Psoas muscle (tissue), 8 donors: ENCODE results near the gene SCN7A. TPM values are rescaled to one million over a fixed set of nuclear protein-coding genes. Genes with fewer than 3 reads are reported as not detected.

Experiments used
- ATAC-seq, 4 donors: fragments of 200-7000 bp; cut with Tn5 transposase; one replicate each; pipeline ENCODE4 v1.9.1; 2020; ENCODE audit warnings: moderate library complexity in 3 of 4, mild to moderate bottlenecking in 2 of 4
- DNase-seq, 2 donors: peaks; one replicate each; pipeline ENCODE4 v3.0.0-alpha.2; 2020
- H3K27ac ChIP-seq: fragments of 200-600 bp; one replicate; pipeline ENCODE4 v1.8.0; 2022
- H3K27me3 ChIP-seq, 3 donors: fragments of 200-600 bp in 1 of 3; one replicate each; pipeline versions ENCODE4 v1.6.1 to v1.8.0; 2013 to 2022; ENCODE audit warnings: low read length in 2 of 3, mild to moderate bottlenecking in 2 of 3, moderate library complexity in 1 of 3; ENCODE audit not compliant: insufficient read depth in 3 of 3
- H3K36me3 ChIP-seq, 2 donors: fragments of 200-600 bp in 1 of 2; one replicate each; pipeline versions ENCODE4 v1.6.1 to v1.8.0; 2013 to 2022; ENCODE audit warnings: low read depth in 1 of 2, mild to moderate bottlenecking in 1 of 2, moderate library complexity in 1 of 2; ENCODE audit not compliant: insufficient read depth in 1 of 2
- H3K4me1 ChIP-seq: fragments of 200-600 bp; one replicate; pipeline ENCODE4 v1.8.0; 2022
- H3K4me3 ChIP-seq: fragments of 200-600 bp; one replicate; pipeline ENCODE4 v1.8.0; 2022; ENCODE audit warnings: mild to moderate bottlenecking
- H3K9me3 ChIP-seq: fragments of 200-600 bp; one replicate; pipeline ENCODE4 v1.8.0; 2022
- WGBS, 3 donors: extraction: QIAGEN DNeasy Blood & Tissue Kit; methylation state at CpG; one replicate each; pipeline versions ENCODE4 v1.1.6 to v1.1.7; 2013; 5-methylcytosine and 5-hydroxymethylcytosine counted together
- intact Hi-C, 2 donors: fragments of 100-400 bp; cut with DNase I; formaldehyde crosslinking; loops; one replicate each; pipeline versions ENCODE4 v1.11.0 to v1.14.2; 2022
- polyA plus RNA-seq, 3 donors: library from polyadenylated mRNA; stranded (reverse); fragments of 200-250 nt; gene quantifications; one replicate each; pipeline ENCODE4 v1.2.3, GENCODE V29; 2013
- total RNA-seq, 4 donors: library from RNA; stranded (reverse); fragmentation: NEBNext Ultra II Directional in 2 of 4; extraction: Animal tissue kit (Norgen Biotek cat#: 25700) in 2 of 4; gene quantifications; one replicate each; pipeline versions ENCODE4 v1.2.1 to v1.2.4, GENCODE V29; 2021 to 2023
- TF ChIP-seq, protein P1 (sequence below): fragments of 200-600 bp; IDR thresholded peaks from one replicate; pipeline ENCODE4 v1.8.0; 2022; ENCODE audit warnings: antibody characterized with exemption
- donor health status: healthy with polysubstance abuse.
- donor health status: DM: no; HTN: no; CAD: no; lungs with moderate emphysema.
- donor health status: Bipolar disorder and iron deficiency.
- donor health status: healthy.
- donor health status: DM: yes; HTN: yes; CAD: no.
- donor health status: DM: no; HTN: no; CAD: no.
- donor health status: DM: no; HTN: no; CAD: no.
- donor health status: DM: yes; HTN: yes; CAD: no.

The SCN7A gene
- total and polyA plus RNA-seq, 7 donors = 1.2 to 17.3 (median 2.5) TPM

DNA sequence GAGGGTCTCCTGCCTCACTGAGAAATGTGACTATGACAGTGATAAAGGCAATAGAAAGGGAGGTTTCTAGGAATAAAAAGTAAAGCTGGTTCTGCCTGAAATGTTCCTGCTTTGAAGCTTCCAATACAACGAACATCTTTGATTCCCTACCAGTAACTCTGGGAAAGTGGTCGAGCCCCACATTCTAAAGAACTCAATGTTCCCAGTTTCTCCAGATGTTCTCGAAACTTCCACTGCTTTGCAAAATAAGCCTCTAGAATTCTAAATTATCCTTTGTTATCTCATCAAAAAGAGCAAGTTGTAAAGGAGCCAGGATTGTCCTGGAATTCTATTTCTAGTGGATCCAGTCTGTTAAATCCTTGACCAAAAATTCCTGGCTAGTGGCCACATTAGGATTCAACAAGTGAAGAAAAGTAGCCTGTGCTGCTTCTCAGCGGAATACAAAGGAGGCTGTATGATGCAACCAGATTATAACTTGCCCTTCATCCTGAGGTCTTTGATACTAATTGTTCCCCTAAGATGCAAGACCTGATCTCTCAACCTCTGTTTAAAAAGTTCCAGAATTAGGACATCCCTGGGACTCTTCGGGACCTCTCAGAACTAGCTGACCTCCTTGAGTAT is 8.4 kb downstream of the SCN7A start:
- Histone ChIP-seq H3K36me3 (no peaks in the 10 kb centered on the region), H3K9me3 (no peaks in the 10 kb centered on the region), H3K4me1 (no peaks in the 10 kb centered on the region), H3K27ac (no peak overlapping the region), H3K27me3 (no peaks in the 10 kb centered on the region), H3K4me3 (no peak overlapping the region)
- 27 to 36% (median 36%) methylated on average over 5 of the region's 5 CpGs for WGBS, 3 donors
- peak in 3 of 4 donors; percentile 27 to 54 (median 40) for ATAC-seq
- intact Hi-C loops = no loop called here
- no peak for DNase-seq
- TF ChIP-seq, protein P1, sequence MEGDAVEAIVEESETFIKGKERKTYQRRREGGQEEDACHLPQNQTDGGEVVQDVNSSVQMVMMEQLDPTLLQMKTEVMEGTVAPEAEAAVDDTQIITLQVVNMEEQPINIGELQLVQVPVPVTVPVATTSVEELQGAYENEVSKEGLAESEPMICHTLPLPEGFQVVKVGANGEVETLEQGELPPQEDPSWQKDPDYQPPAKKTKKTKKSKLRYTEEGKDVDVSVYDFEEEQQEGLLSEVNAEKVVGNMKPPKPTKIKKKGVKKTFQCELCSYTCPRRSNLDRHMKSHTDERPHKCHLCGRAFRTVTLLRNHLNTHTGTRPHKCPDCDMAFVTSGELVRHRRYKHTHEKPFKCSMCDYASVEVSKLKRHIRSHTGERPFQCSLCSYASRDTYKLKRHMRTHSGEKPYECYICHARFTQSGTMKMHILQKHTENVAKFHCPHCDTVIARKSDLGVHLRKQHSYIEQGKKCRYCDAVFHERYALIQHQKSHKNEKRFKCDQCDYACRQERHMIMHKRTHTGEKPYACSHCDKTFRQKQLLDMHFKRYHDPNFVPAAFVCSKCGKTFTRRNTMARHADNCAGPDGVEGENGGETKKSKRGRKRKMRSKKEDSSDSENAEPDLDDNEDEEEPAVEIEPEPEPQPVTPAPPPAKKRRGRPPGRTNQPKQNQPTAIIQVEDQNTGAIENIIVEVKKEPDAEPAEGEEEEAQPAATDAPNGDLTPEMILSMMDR = no peak

DNA sequence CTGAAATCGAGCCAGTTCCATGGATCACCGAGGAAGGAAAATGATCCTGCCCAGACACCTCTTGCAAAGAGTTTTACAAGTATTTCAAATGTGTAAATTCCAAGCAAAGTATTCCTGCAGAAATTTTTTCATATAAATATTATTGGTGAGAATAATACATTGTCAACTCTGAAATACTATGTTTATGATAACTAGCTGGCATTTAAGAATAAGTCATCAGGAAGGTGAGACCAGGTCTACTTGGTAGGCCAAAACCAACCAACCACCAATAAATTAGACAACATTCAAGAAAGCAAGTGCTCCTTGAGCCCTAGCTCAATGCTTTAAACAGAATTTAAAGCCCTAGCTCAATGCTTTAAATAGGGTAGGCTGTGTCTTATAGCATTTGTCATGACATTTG is 21.7 kb downstream of the SCN7A start:
- no peaks in the 10 kb centered on the region for H3K27me3 ChIP-seq
- no peaks in the 10 kb centered on the region for H3K36me3 ChIP-seq
- DNase-seq (no peak), ATAC-seq (no peak)
- H3K9me3 ChIP-seq = no peaks in the 10 kb centered on the region
- H3K27ac ChIP-seq = no peak overlapping the region
- H3K4me1 ChIP-seq = no peaks in the 10 kb centered on the region
- TF ChIP-seq, protein P1 = no peak
- H3K4me3 ChIP-seq = no peak overlapping the region
- intact Hi-C loops = no loop called here
- WGBS, 3 donors = 89 to 96% (median 92%) methylated on average over 2 of the region's 2 CpGs

DNA sequence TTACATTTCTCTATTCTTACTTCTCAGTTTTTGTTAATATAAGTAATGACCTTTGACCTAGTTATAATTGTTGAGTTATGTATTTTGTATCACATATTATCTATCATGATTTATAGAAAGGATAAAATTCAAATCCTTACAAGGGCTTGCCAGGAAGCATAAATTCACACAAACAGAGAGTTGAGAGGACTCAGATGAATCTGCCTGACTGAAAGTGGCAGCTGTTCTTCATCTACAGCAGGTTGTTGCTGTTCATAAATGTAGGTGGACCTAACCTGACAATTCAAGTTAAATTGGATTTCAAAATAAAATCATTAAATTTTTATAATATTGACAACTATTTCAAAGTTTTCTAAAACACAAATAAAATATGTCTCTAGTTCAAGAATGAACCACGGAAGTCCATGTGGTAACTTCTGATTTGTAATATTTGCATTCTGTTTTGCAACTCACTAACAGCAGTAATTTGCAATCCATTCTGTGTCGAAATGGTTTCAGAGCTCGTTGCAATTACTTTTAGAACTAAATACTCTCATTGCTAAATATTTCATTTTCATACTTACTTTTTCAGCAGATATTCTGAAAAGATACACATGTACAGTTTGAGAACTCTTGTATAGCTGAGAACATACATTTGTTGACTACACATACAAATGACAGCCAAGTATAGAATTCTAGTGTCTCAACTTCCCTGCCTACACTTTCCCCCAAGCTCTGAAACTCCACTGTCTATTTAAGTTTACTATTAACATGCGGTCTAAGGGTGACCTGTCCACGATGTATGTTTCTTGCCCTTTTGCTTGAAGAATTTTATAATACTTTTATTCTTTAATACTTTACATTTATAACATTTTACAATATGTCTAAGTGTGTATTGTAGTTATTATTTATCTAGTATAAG is 25.7 kb downstream of the SCN7A start:
- no peak overlapping the region for H3K4me3 ChIP-seq
- WGBS, 3 donors = 76 to 86% (median 85%) methylated on average over 5 of the region's 5 CpGs
- no peak for ATAC-seq

DNA sequence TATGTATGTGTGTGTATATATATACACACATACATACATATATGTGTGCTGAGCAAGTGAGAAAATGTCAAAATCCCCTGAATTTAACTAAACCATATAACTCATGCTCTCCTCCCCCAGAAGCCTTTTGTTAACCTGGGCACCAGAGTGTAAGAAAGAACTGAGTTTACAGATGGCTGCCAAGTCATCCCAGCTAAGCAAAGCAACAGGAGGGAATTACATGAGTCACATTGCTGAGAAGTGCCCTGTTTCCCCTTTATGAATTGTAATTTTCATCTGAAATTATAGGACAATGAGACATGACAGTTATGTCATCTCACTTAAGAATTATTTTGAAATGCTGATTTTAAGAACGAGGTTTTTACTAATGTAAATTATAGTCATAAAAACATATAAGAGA is 29.9 kb downstream of the SCN7A start:
- TF ChIP-seq, protein P1 = no peak
- Histone ChIP-seq H3K9me3 (no peaks in the 10 kb centered on the region), H3K27ac (no peak overlapping the region), H3K36me3 (no peaks in the 10 kb centered on the region), H3K27me3 (no peaks in the 10 kb centered on the region), H3K4me1 (no peaks in the 10 kb centered on the region), H3K4me3 (no peak overlapping the region)
- 88 to 94% (median 88%) methylated on average over 1 of the region's 1 CpG for WGBS, 3 donors
- intact Hi-C loops = no loop called here
- ATAC-seq (no peak), DNase-seq (no peak)

More for the DNA sequence above, 25.7 kb downstream of the SCN7A start:
- intact Hi-C loops = no loop called here
- no peaks in the 10 kb centered on the region for H3K4me1 ChIP-seq
- no peaks in the 10 kb centered on the region for H3K27me3 ChIP-seq
- H3K27ac ChIP-seq = no peak overlapping the region
- no peaks in the 10 kb centered on the region for H3K9me3 ChIP-seq
- H3K36me3 ChIP-seq = no peaks in the 10 kb centered on the region
- no peak for DNase-seq
- TF ChIP-seq, protein P1 = no peak
